Body of pancreas (tissue), 4 donors: ENCODE results near the gene CPEB4. TPM values are rescaled to one million over a fixed set of nuclear protein-coding genes. Genes with fewer than 3 reads are reported as not detected.
A peak's percentile ranks its signal among the peaks of the same experiment; 100 is the strongest.

Source experiments
- ATAC-seq: fragments of 150-250 bp; one replicate; pipeline ENCODE4 v1.9.1; 2016
- DNase-seq, 4 donors: peaks; one replicate each; pipeline ENCODE4 v3.0.0-alpha.2; 2019
- H3K27ac ChIP-seq, 4 donors: fragments of 200-600 bp; sonication (generic); 1 replicate in 3 of 4; 2 replicates in 1 of 4; pipeline versions ENCODE4 v1.5.1 to v1.6.1; 2016 to 2019; ENCODE audit warnings: mild to moderate bottlenecking in 1 of 4, mixed read lengths in 1 of 4, moderate library complexity in 1 of 4
- H3K27me3 ChIP-seq, 2 donors: fragments of 200-600 bp; sonication (generic); one replicate each; pipeline ENCODE4 v1.6.0; 2016; ENCODE audit warnings: mild to moderate bottlenecking in 1 of 2
- H3K36me3 ChIP-seq, 2 donors: fragments of 200-600 bp; sonication (generic); replicated peaks in 1 of 2; 2 replicates each; pipeline ENCODE4 v1.5.1; 2016; ENCODE audit warnings: low read depth in 2 of 2; ENCODE audit not compliant: insufficient read depth in 1 of 2
- H3K4me1 ChIP-seq: fragments of 200-600 bp; sonication (generic); one replicate; pipeline ENCODE4 v1.6.0; 2016
- H3K4me3 ChIP-seq, 2 donors: fragments of 200-600 bp; sonication (generic); 1 replicate in 1 of 2; 2 replicates in 1 of 2; pipeline ENCODE4 v1.5.1; 2016 to 2019
- H3K9me3 ChIP-seq, 3 donors: fragments of 200-600 bp; sonication (generic); 1 replicate in 2 of 3; 2 replicates in 1 of 3; pipeline ENCODE4 v1.5.1; 2016
- POLR2A ChIP-seq, 3 donors: fragments of 450-650 bp; IDR thresholded peaks; one replicate each; pipeline ENCODE4 v1.6.1; 2016; ENCODE audit warnings: antibody characterized with exemption in 3 of 3, mild to moderate bottlenecking in 2 of 3
- WGBS, 2 donors: methylation state at CpG; one replicate each; pipeline ENCODE4 v1.1.5; 2017; 5-methylcytosine and 5-hydroxymethylcytosine counted together
- intact Hi-C: fragments of 100-400 bp; cut with DNase I; formaldehyde crosslinking; loops from one replicate; pipeline ENCODE4 v1.15.1; 2023
- total RNA-seq, 2 donors: library from RNA; depleted of rRNA; stranded (reverse); fragments of >200 nt; gene quantifications; one replicate each; pipeline ENCODE4 v1.1.0, GENCODE V29; 2016
- TF ChIP-seq, protein P1 (sequence below), 7 experiments: fragments of 450-650 bp in 4 of 7; fragments of 200-600 bp in 3 of 7; sonication (generic) in 3 of 7; IDR thresholded peaks; one replicate each; pipeline ENCODE4 v1.5.1; 2016 to 2019; ENCODE audit warnings: antibody characterized with exemption in 7 of 7

CPEB4 gene
- total RNA-seq, 2 donors from 2014 or later = 35.3 to 35.6 TPM

DNA sequence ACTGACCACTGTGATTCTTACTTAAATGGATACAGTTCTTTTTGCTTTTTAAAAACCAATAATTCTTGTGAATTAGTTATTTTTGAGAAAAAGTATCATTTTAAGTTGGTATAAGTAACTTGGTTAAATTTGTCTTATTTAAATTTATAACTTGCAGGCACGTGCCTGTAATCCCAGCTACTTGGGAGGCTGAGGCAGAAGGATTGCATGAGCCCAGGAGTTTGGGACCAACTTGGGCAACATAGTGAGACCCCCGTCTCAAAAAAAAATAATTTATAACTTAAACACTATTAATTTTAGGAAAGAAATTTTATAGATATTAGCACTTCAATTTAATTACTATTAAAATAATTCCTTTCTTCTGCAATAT, 5.0 kb downstream of the CPEB4 start:
- no peak for ATAC-seq
- Histone ChIP-seq H3K9me3 (no peaks in the 10 kb centered on the region), H3K27me3 (no peaks in the 10 kb centered on the region), H3K4me1 (peaks cover 35% of the 10 kb centered on the region), H3K27ac (peak overlapping the region in 2 of 4 donors; percentile 15 to 93), H3K4me3 (no peak overlapping the region), H3K36me3 (no peaks in the 10 kb centered on the region)
- no peak for DNase-seq
- WGBS, 2 donors = 25 to 33% methylated on average over 2 of the region's 2 CpGs
- intact Hi-C loops = no loop called here
- TF ChIP-seq, protein P1, sequence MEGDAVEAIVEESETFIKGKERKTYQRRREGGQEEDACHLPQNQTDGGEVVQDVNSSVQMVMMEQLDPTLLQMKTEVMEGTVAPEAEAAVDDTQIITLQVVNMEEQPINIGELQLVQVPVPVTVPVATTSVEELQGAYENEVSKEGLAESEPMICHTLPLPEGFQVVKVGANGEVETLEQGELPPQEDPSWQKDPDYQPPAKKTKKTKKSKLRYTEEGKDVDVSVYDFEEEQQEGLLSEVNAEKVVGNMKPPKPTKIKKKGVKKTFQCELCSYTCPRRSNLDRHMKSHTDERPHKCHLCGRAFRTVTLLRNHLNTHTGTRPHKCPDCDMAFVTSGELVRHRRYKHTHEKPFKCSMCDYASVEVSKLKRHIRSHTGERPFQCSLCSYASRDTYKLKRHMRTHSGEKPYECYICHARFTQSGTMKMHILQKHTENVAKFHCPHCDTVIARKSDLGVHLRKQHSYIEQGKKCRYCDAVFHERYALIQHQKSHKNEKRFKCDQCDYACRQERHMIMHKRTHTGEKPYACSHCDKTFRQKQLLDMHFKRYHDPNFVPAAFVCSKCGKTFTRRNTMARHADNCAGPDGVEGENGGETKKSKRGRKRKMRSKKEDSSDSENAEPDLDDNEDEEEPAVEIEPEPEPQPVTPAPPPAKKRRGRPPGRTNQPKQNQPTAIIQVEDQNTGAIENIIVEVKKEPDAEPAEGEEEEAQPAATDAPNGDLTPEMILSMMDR (IDR thresholded peaks at IDR 0.05) = no peak
- no peak for TF ChIP-seq POLR2A (IDR thresholded peaks at IDR 0.05)

DNA sequence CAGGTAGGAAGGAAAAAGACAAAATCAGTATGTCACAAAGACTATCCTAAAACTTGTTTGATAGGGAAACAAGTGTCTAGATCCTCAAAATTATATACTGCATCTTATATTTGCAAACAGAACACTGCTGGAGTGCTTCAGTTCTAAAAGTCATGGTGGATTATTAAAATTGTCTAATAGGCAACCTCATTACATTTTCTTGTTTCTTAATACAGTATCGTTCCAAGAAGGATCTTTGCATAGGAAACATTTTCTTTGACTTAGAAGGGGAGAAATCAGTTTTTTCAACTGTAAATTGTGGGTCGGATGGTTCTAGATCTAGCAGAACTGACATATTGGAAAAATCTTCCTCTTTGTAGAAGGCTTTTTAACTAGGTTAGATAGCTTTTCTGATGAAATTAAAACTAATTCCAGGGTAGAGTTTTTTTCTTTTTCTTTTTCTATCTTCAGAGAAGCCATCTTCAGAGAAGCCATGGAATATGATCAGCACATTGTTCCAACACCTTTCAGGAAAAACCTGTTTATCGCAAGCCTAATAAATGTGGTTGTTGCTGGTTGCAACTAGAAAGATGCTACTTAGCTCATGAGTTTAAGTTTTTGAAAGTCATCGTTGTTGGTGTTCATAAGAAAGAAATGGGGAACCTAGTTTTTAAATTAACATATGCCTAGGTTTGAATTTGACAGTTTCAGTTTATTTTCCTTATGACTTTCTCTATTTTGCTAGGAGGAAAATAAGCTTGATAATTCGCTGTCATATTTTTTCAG, 7.4 kb downstream of the CPEB4 start:
- DNase-seq (no peak), ATAC-seq (no peak)
- H3K27me3 ChIP-seq = no peaks in the 10 kb centered on the region
- no peaks in the 10 kb centered on the region for H3K9me3 ChIP-seq
- intact Hi-C loops = no loop called here
- 50 to 56% methylated on average over 5 of the region's 5 CpGs for WGBS, 2 donors
- H3K4me1 ChIP-seq = peaks cover 44% of the 10 kb centered on the region
- no peak overlapping the region for H3K4me3 ChIP-seq
- TF ChIP-seq POLR2A (IDR thresholded peaks at IDR 0.05) = no peak
- TF ChIP-seq, protein P1 (IDR thresholded peaks at IDR 0.05) = no peak
- H3K36me3 ChIP-seq = no peaks in the 10 kb centered on the region
- peak overlapping the region in 3 of 4 donors; percentile 10 to 20 (median 10) for H3K27ac ChIP-seq

DNA sequence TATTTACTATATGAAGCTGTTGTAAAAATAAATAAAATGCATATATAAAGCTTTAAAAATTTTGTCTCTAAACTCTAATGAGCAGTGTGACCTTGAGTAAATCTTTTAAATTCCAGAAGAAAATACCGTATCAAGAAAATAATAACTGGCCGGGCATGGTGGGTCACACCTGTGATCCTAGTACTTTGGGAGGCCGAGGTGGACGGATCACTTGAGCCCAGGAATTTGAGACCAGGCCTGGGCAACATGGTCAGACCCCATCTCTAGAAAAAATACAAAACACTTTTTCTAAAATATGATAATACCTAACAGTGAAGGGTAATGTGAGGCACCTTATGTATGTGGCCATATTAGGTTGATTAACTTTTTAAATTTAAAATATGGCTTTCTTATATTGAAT, 8.5 kb downstream of the CPEB4 start:
- ATAC-seq = no peak
- DNase-seq = no peak
- peaks cover 47% of the 10 kb centered on the region for H3K4me1 ChIP-seq

DNA sequence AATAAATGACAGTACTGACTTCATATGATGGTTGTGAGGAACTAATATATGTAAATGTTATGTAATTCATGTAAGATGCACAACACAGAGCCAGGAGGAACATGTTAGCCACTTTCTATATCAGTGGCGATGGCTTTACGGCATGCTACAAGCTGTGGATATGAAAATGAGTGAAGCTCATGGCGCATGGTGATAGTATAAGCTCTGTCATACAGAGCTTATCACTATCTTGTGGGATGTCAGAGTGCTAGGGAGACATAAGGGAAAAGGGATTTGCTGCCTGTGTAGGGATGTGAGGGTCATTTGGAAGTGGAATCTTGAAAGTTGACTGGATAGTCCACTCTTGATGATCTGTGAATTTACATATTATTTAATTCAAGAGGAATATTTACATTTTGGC, 13.6 kb downstream of the CPEB4 start:
- intact Hi-C loops = no loop called here
- Histone ChIP-seq H3K27me3 (no peaks in the 10 kb centered on the region), H3K4me3 (no peak overlapping the region), H3K36me3 (no peaks in the 10 kb centered on the region), H3K27ac (no peak overlapping the region), H3K4me1 (peaks cover 60% of the 10 kb centered on the region), H3K9me3 (no peaks in the 10 kb centered on the region)
- 87 to 91% methylated on average over 3 of the region's 3 CpGs for WGBS, 2 donors
- DNase-seq (no peak), ATAC-seq (no peak)
- TF ChIP-seq, protein P1 (IDR thresholded peaks at IDR 0.05) = no peak
- TF ChIP-seq POLR2A (IDR thresholded peaks at IDR 0.05) = no peak

More for the DNA sequence above, 8.5 kb downstream of the CPEB4 start:
- 86% methylated on average over 4 of the region's 4 CpGs for WGBS, 2 donors
- Histone ChIP-seq H3K9me3 (no peaks in the 10 kb centered on the region), H3K27ac (no peak overlapping the region), H3K4me3 (no peak overlapping the region), H3K27me3 (no peaks in the 10 kb centered on the region), H3K36me3 (no peaks in the 10 kb centered on the region)
- intact Hi-C loops = no loop called here
- TF ChIP-seq, protein P1 (IDR thresholded peaks at IDR 0.05) = no peak
- no peak for TF ChIP-seq POLR2A (IDR thresholded peaks at IDR 0.05)

DNA sequence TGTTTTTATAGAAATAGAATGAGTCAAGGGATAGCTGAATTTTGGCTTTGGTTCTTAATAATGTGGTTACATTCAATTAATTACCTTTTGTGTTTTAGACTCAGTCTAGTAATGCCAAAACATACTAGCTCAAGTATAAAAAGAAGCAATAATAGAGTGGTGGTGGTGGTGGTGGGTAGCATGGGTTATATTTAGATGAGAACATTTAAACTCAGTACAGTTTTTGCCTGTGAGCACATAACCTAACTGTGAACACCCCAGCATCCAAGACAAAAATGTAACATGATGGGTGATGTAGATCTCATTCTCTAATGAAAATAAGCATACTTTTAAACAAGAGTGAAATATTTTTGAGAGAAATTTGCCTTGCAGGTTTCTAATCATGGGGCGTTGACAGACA, 14.2 kb downstream of the CPEB4 start:
- Histone ChIP-seq H3K36me3 (no peaks in the 10 kb centered on the region), H3K4me1 (peaks cover 60% of the 10 kb centered on the region), H3K27ac (no peak overlapping the region), H3K9me3 (no peaks in the 10 kb centered on the region), H3K27me3 (no peaks in the 10 kb centered on the region), H3K4me3 (no peak overlapping the region)
- 43 to 46% methylated on average over 1 of the region's 1 CpG for WGBS, 2 donors
- no peak for TF ChIP-seq POLR2A (IDR thresholded peaks at IDR 0.05)
- TF ChIP-seq, protein P1 (IDR thresholded peaks at IDR 0.05) = no peak
- ATAC-seq (no peak), DNase-seq (no peak)
- intact Hi-C loops = no loop called here
